Endometrial microvascular endothelial cells (primary cell): Measurements from ENCODE around the gene NUDT12. TPM values are rescaled to one million over a fixed set of nuclear protein-coding genes. Genes with fewer than 3 reads are reported as not detected.

ENCODE experiments used
- in situ Hi-C: cut with HindIII; loops from 2 replicates; pipeline ENCODE4 v1.10.0; 2017; ENCODE audit warnings: low sequenced_read_pairs, low pct_unique_long_range_greater_than_20kb; ENCODE audit errors: inconsistent ontology term
- total RNA-seq: library from RNA; depleted of rRNA; stranded (reverse); fragments of >200 nt; gene quantifications from one replicate; pipeline ENCODE4 v1.2.3, GENCODE V29; 2015; ENCODE audit errors: inconsistent ontology term

The NUDT12 gene
- 4.2 TPM for total RNA-seq

- in situ Hi-C loops: no loop called here
Measured at GRCh38 chr5:103562453-103563157, at the start of gene NUDT12. TSS of gene NUDT12 (minus strand) at chr5:103562789. CDS start at chr5:103560248, 2,541 bp downstream.

- in situ Hi-C loops: no loop called here
Measured at GRCh38 chr5:103607346-103607745, 44.8 kb upstream of the NUDT12 start.

- in situ Hi-C loops: no loop called here
Measured at GRCh38 chr5:103605277-103605676, 42.7 kb upstream of the NUDT12 start.

- in situ Hi-C loops: no loop called here
Measured at GRCh38 chr5:103602438-103602837, 39.8 kb upstream of the NUDT12 start.

GRCh38 chr5:103601314-103601713, 38.7 kb upstream of the NUDT12 start:
- in situ Hi-C loops: no loop called here

- in situ Hi-C loops: no loop called here
Measured at GRCh38 chr5:103600086-103600485, 37.5 kb upstream of the NUDT12 start.

- in situ Hi-C loops: no loop called here
Measured at GRCh38 chr5:103598997-103599566, 36.5 kb upstream of the NUDT12 start.

GRCh38 chr5:103590221-103590620, 27.6 kb upstream of the NUDT12 start:
- in situ Hi-C loops: no loop called here

- in situ Hi-C loops: no loop called here
Measured at GRCh38 chr5:103589776-103590175, 27.2 kb upstream of the NUDT12 start.

GRCh38 chr5:103589357-103589756, 26.8 kb upstream of the NUDT12 start:
- in situ Hi-C loops: no loop called here

GRCh38 chr5:103587185-103587748, 24.7 kb upstream of the NUDT12 start:
- in situ Hi-C loops: no loop called here

- in situ Hi-C loops: no loop called here
Measured at GRCh38 chr5:103582364-103582763, 19.8 kb upstream of the NUDT12 start.

- in situ Hi-C loops: no loop called here
Measured at GRCh38 chr5:103573411-103573810, 10.8 kb upstream of the NUDT12 start.

- in situ Hi-C loops: no loop called here
Measured at GRCh38 chr5:103572454-103572853, 9.9 kb upstream of the NUDT12 start.

GRCh38 chr5:103571730-103572129, 9.1 kb upstream of the NUDT12 start:
- in situ Hi-C loops: no loop called here

GRCh38 chr5:103569313-103570060, 6.9 kb upstream of the NUDT12 start:
- in situ Hi-C loops: no loop called here

GRCh38 chr5:103565719-103566118, 3.1 kb upstream of the NUDT12 start:
- in situ Hi-C loops: no loop called here

GRCh38 chr5:103561685-103562452, 720 bp downstream of the NUDT12 start:
- in situ Hi-C loops: no loop called here

GRCh38 chr5:103560826-103561225, 1.8 kb downstream of the NUDT12 start:
- in situ Hi-C loops: no loop called here
